GM12878 (cell line): ENCODE results near the gene SCYL1. TPM values are rescaled to one million over a fixed set of nuclear protein-coding genes. Genes with fewer than 3 reads are reported as not detected.

Experiments used
- BHLHE40 ChIP-seq, 2 experiments: fragments of 450-650 bp in 1 of 2; IDR thresholded peaks; 2 replicates each; pipeline ENCODE4 v1.6.1; 2011 to 2017; ENCODE audit warnings: low read depth in 2 of 2, borderline replicate concordance in 1 of 2, improper control_type of control experiment in 1 of 2, low read length in 1 of 2, mild to moderate bottlenecking in 1 of 2
- CBX5 ChIP-seq: sonication (generic); IDR thresholded peaks from 2 replicates; pipeline ENCODE4 v1.6.1; 2016; ENCODE audit warnings: low read depth, moderate library complexity, mild to moderate bottlenecking, inconsistent platforms
- E2F4 ChIP-seq: IDR thresholded peaks from 2 replicates; pipeline ENCODE4 v1.6.1; 2012; ENCODE audit warnings: low read depth, low read length, improper control_type of control experiment
- FOS ChIP-seq: IDR thresholded peaks from 3 replicates; pipeline ENCODE4 v1.6.1; 2011; ENCODE audit warnings: borderline replicate concordance; ENCODE audit not compliant: insufficient read length; ENCODE audit errors: extremely low read depth
- LARP7 ChIP-seq: fragments of 450-650 bp; IDR thresholded peaks from 2 replicates; pipeline ENCODE4 v1.6.1; 2017; ENCODE audit warnings: mild to moderate bottlenecking
- MAX ChIP-seq: IDR thresholded peaks from 2 replicates; pipeline ENCODE4 v1.6.1; 2012; ENCODE audit warnings: low read depth, low read length, improper control_type of control experiment
- NBN ChIP-seq: fragments of 450-650 bp; IDR thresholded peaks from 2 replicates; pipeline ENCODE4 v1.6.1; 2016
- POLR2AphosphoS2 ChIP-seq: IDR thresholded peaks from 2 replicates; pipeline ENCODE4 v1.6.1; 2011; ENCODE audit warnings: low read depth, mild to moderate bottlenecking, low read length, improper control_type of control experiment, moderate library complexity
- POLR2AphosphoS5 ChIP-seq: IDR thresholded peaks from 2 replicates; pipeline ENCODE4 v1.6.1; 2011; ENCODE audit warnings: mild to moderate bottlenecking, low read length, inconsistent platforms
- RAD51 ChIP-seq: fragments of 450-650 bp; IDR thresholded peaks from 2 replicates; pipeline ENCODE4 v1.6.1; 2016; ENCODE audit warnings: moderate library complexity, mild to moderate bottlenecking, inconsistent platforms
- RB1 ChIP-seq: fragments of 450-650 bp; formaldehyde crosslinking; IDR thresholded peaks from 2 replicates; pipeline ENCODE4 v1.6.1; 2017; ENCODE audit warnings: mild to moderate bottlenecking, borderline replicate concordance
- SUPT20H ChIP-seq: IDR thresholded peaks from 2 replicates; pipeline ENCODE4 v1.6.1; 2011; ENCODE audit warnings: low read depth, mild to moderate bottlenecking, low read length, moderate library complexity, borderline replicate concordance; ENCODE audit not compliant: control insufficient read depth
- TCF12 ChIP-seq: IDR thresholded peaks from 2 replicates; pipeline ENCODE4 v1.6.1; 2011; ENCODE audit warnings: low read depth, mild to moderate bottlenecking, low read length
- USF1 ChIP-seq: IDR thresholded peaks from 2 replicates; pipeline ENCODE4 v1.6.1; 2011; ENCODE audit warnings: borderline replicate concordance, low read depth, mild to moderate bottlenecking, moderate library complexity, mixed read lengths, low read length; ENCODE audit not compliant: insufficient read depth; ENCODE audit errors: extremely low read length
- ZBTB40 ChIP-seq: fragments of 450-650 bp; IDR thresholded peaks from 2 replicates; pipeline ENCODE4 v1.6.1; 2016; ENCODE audit warnings: mild to moderate bottlenecking, moderate library complexity, borderline replicate concordance
- polyA plus RNA-seq, 11 experiments: library from polyadenylated mRNA; depleted of rRNA in 4 of 11; unstranded in 6 of 11; stranded (reverse) in 5 of 11; fragments of >200 nt; fragmentation: Nextera tagmentation in 4 of 11; fragmentation: Illumina TruSeq in 1 of 11; extraction: Ambion mirVana in 4 of 11; extraction: Trizol in 1 of 11; gene quantifications; 1 replicate in 1 of 11; 2 replicates in 10 of 11; pipeline versions ENCODE4 v1.2.1 to v1.2.3, GENCODE V29; 2011 to 2016; ENCODE audit warnings: inconsistent platforms in 2 of 11, missing spikeins in 2 of 11, low read depth in 1 of 11
- total RNA-seq, 4 experiments: library from RNA; depleted of rRNA in 3 of 4; stranded (reverse); fragments of >200 nt in 3 of 4; fragmentation: Illumina TruSeq in 1 of 4; extraction: Trizol in 1 of 4; gene quantifications; 2 replicates each; pipeline versions ENCODE4 v1.2.1 to v1.2.3, GENCODE V29; 2013 to 2021
- TF ChIP-seq, protein P1 (sequence below): IDR thresholded peaks from 2 replicates; pipeline ENCODE4 v1.6.1; 2011; ENCODE audit warnings: mild to moderate bottlenecking, low read depth, low read length, moderate library complexity; ENCODE audit not compliant: insufficient replicate concordance
- TF ChIP-seq, protein P2 (sequence below): fragments of 450-650 bp; conservative IDR thresholded peaks from 2 replicates; pipeline ENCODE4 v1.6.1; 2017; ENCODE audit warnings: mild to moderate bottlenecking, moderate library complexity
- TF ChIP-seq, protein P3 (sequence below): IDR thresholded peaks from 2 replicates; pipeline ENCODE4 v1.6.1; 2011; ENCODE audit warnings: low read depth, mild to moderate bottlenecking, low read length, moderate library complexity, borderline replicate concordance; ENCODE audit errors: extremely low read depth

The SCYL1 gene
- total and polyA plus RNA-seq, 10 of the 15 experiments (the other 5 are each of a cell fraction or from before 2014, with no cell fraction given): 0.80 to 82.7 (median 51.2) TPM

- TF ChIP-seq E2F4 (no peak), ZBTB40 (no peak), CBX5 (no peak), SUPT20H (no peak), FOS (no peak), LARP7 (peak; percentile 62), RB1 (peak; percentile 46; the same call in 1 of the 2 replicates), RAD51 (no peak), POLR2AphosphoS2 (peak; percentile 42; the same call in 1 of the 2 replicates), MAX (peak; percentile 27; the same call in 1 of the 2 replicates), POLR2AphosphoS5 (no peak), BHLHE40 (IDR thresholded peaks at IDR 0.05; ENCODE audit: borderline replicate concordance in 1 of 2, low read depth in 2 of 2, low read length in 1 of 2) (peak; percentile 26 to 74; a peak in 3 of 4 replicates), USF1 (no peak), NBN (no peak), TCF12 (0 out of 2 replicates have a peak, but pooled peaks have one; percentile 47)
- TF ChIP-seq, protein P1, sequence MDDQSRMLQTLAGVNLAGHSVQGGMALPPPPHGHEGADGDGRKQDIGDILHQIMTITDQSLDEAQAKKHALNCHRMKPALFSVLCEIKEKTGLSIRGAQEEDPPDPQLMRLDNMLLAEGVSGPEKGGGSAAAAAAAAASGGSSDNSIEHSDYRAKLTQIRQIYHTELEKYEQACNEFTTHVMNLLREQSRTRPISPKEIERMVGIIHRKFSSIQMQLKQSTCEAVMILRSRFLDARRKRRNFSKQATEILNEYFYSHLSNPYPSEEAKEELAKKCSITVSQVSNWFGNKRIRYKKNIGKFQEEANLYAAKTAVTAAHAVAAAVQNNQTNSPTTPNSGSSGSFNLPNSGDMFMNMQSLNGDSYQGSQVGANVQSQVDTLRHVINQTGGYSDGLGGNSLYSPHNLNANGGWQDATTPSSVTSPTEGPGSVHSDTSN: peak; percentile 74
- TF ChIP-seq, protein P2, sequence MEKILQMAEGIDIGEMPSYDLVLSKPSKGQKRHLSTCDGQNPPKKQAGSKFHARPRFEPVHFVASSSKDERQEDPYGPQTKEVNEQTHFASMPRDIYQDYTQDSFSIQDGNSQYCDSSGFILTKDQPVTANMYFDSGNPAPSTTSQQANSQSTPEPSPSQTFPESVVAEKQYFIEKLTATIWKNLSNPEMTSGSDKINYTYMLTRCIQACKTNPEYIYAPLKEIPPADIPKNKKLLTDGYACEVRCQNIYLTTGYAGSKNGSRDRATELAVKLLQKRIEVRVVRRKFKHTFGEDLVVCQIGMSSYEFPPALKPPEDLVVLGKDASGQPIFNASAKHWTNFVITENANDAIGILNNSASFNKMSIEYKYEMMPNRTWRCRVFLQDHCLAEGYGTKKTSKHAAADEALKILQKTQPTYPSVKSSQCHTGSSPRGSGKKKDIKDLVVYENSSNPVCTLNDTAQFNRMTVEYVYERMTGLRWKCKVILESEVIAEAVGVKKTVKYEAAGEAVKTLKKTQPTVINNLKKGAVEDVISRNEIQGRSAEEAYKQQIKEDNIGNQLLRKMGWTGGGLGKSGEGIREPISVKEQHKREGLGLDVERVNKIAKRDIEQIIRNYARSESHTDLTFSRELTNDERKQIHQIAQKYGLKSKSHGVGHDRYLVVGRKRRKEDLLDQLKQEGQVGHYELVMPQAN: 0 out of 2 replicates have a peak, but pooled peaks have one; percentile 50
- TF ChIP-seq, protein P3, sequence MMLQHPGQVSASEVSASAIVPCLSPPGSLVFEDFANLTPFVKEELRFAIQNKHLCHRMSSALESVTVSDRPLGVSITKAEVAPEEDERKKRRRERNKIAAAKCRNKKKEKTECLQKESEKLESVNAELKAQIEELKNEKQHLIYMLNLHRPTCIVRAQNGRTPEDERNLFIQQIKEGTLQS: no peak
These were observed 21.5 kb downstream of the SCYL1 start (continued) for GRCh38 chr11:65546217-65546958.
